Stimulated activated naive CD8-positive, alpha-beta T cell treated with anti-CD3 and anti-CD28 coated beads, Interleukin-15, Interleukin-2, amounts not matched to agents 100 U/mL and 50 U/mL, for 24 hours (primary cell): ENCODE measurements around the gene ACKR3.

ENCODE experiments used
- ATAC-seq: fragments of 150-1000 bp; cut with Tn5 transposase; one replicate; pipeline ENCODE4 v1.10.0; 2021
- DNase-seq: peaks from one replicate; pipeline ENCODE4 v3.0.0; 2021

The ACKR3 gene

DNA sequence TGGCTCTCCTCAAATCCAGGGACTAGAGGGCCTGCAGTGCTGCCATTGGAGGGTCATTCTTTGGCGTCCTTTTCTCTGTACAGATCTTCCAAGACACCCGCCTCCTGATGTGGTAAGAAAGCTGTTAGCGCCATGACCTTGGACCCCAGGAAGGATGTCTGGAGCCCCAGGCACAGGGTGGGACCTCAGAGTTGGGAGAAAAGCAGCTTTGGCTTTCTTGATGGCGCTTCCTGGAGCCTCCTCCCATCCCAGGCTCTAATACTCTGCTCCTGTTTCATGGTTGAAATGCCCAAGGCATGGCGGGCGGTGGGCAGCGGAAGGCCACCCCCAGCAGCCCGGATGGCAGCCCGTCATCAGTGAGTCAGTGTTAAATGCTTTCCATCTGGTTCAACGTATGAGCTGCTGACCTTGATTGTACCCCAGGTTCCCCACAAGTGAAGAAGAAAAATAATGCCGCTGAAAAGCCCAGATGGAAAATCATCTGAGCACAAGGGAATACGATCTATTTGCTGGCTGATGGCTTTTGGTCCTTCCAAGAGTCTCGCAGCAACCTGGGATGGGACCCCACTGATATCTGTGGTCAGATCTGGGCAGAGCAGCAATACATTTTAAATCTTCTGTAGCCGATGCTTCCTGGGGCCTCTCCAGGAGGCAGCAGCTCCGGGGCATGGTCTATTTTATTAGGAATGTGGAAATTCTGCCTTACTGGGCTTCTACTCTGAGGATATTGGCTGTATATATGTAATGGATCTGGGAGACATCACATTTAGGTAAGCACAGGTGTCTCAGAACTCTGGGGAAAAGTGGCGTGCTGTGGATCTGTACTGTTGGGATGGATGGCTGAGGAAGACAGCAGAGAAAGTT, 15.1 kb downstream of the ACKR3 start:
- ATAC-seq (no peak), DNase-seq (no peak)

DNA sequence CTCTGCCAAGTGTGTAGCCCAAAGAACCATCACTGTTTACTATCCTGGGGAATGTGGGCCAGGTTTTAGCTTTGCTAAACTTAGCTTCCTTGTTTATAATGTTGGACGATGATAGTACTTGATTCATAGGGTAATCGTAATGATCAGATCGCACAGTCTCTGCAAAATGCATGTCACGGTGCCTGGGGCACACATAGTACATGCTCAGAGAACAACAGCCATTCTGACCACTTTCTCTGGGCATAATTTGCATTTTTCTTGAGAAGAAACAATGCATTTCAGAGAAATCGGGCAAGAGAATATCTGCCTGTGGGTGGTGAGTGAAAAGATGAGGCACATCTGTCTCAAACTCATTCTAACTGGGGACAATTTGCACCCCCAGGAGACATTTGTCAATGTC, 16.3 kb downstream of the ACKR3 start:
- DNase-seq (no peak), ATAC-seq (no peak)

GRCh38 chr2:236587861-236588815, 18.5 kb downstream of the ACKR3 start:
- DNase-seq: no peak
- ATAC-seq: no peak

DNA sequence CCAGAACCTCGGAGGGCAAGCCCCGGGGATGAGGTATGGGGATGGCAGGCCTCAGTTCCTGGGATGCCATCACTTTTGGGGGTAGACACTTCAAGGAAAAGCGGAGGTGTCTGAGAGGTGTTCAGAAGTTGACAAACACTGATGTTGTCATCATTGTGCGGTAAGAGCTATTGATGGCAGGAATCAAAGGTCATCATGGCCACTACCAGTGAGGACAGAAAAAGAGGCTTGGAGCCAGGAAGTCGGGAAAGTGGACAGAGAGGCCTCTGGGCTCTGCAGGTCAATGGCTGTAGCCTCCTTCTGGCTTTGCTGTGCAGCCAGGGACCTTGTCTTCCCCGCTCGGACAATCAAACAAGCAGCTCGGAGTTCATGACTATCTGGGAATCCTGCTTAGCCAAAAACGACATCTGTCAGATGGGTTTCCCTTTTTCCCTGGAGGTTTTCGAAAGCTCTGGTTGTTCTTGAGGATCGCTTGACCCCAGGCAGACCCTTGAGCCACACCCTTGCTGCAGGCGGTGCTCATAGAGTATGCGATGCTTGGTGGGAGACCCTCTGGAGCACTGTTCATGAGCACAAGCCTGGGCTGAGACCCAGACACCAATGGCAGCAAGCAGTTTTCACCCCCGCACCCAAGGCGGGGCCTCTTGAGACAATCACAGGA, 19.4 kb downstream of the ACKR3 start:
- no peak for ATAC-seq
- DNase-seq: no peak

- no peak for ATAC-seq
- DNase-seq: no peak
These were observed 21.2 kb downstream of the ACKR3 start for GRCh38 chr2:236590846-236591245.

DNA sequence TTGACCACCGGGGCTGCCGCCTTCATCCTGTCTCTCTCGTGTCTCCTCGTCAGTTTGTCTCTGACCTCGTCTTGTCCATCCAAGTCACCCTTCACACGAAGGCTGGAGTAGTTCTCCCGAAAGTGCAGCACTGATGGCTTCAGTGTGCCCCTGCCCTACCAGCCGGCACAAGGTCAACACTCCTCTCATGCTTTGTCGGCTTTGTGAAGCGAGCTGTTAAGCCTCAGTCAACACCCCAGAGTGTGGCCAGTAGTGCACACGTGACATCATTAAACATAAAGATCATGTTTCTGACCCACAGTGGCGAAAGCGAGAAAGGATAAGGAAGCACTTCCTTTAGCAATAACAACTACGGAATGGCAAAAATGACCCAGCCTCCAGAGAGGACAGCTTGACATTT, 23.2 kb downstream of the ACKR3 start:
- DNase-seq (no peak), ATAC-seq (no peak)

DNA sequence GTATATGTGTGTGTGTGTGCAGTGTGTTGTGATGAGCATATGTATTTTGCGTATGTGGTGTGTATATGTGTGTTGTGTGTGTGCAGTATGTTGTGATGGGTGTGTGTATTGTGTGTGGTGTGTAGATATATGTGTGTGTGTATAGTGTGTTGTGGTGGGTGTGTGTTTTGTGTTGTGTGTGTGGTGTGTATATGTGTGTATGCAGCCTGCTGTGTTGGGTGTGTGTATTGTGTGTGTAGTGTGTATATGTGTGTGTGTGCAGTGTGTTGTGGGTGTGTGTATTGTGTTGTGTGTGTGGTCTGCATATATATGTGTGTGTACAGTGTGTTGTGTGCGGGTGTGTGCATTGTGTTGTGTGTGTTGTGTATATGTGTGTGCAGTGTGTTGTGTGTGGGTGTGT, 23.9 kb downstream of the ACKR3 start:
- ATAC-seq: no peak

GRCh38 chr2:236593956-236594355, 24.3 kb downstream of the ACKR3 start:
- DNase-seq (no peak), ATAC-seq (no peak)

More for the DNA sequence above, 23.9 kb downstream of the ACKR3 start:
- DNase-seq: no peak

DNA sequence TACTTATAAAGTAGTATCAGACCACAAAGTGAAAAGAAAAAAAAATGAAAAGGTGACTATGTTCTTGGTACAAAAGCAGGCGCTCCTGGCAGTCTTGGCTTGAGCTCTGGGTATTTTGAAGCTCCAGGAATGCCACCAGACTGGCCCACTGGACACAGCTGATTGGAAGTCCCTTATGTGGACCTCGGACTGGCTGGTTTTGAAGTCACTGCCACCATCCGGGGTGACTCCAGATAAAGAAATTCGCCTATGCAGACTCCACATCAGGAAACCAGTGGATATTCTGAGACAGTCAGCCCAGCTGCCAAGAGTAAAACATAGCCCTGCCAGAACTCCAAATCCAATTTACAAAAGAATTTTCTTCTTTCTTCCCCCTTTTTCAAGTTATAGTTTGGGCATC, 28.0 kb downstream of the ACKR3 start:
- DNase-seq (no peak), ATAC-seq (no peak)

DNA sequence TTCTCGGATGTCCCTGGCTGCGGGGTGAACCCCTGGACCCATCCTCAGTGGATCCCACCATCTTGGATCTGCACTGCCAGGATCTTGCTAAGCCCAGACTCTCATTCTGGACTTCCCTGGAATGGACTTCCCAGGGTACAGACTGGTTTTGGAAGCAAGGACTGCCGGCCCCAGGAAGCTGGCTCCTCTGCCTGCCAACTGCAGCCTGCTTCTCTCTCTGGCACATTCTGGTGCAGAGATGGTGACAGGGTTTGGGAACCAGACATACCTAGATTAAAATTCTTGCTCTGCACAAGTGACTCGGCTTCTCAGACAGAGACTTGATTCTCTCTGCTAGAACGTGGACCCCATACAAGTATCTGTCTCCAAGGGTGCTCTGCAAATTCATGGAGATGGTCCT, 29.4 kb downstream of the ACKR3 start:
- DNase-seq: no peak
- ATAC-seq: no peak

DNA sequence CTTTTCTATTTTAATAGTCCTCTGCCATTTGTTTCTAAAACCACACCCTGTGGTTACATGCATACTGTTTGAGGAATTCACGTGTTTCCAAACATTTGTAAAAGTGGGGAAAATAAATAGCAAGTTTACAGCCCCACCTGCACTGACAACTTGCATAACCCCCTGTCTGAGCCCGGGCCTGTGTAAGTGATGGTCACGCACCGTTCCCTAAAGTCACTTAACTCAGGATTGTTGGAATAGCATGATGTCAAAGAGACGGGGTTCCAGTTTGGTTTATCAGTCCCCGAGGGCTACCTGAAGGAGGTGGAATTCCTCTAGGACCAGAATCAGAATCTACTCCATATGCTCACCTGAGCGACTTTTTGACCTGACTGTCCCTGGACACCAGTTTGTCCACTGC, 30.5 kb downstream of the ACKR3 start:
- ATAC-seq: no peak
- no peak for DNase-seq

DNA sequence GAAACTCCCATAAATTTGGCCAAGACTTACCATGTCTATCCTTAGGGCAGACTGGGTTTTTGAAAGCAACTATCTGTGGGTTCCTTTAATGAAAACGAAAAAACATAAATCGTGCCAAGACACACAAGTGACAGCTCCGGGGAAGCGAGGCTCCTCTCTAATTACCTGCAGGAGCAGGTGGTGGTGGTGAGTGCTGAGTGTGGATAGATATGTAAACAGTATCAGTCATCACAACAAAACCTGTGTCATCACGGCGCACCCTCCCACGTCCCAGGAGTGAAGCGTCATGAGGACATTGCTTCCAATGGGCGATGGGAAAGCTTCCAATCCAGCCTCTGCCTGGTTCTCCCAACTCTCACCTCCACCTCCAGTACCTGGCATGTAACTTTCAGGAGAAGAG, 31.3 kb downstream of the ACKR3 start:
- no peak for DNase-seq
- ATAC-seq: no peak

DNA sequence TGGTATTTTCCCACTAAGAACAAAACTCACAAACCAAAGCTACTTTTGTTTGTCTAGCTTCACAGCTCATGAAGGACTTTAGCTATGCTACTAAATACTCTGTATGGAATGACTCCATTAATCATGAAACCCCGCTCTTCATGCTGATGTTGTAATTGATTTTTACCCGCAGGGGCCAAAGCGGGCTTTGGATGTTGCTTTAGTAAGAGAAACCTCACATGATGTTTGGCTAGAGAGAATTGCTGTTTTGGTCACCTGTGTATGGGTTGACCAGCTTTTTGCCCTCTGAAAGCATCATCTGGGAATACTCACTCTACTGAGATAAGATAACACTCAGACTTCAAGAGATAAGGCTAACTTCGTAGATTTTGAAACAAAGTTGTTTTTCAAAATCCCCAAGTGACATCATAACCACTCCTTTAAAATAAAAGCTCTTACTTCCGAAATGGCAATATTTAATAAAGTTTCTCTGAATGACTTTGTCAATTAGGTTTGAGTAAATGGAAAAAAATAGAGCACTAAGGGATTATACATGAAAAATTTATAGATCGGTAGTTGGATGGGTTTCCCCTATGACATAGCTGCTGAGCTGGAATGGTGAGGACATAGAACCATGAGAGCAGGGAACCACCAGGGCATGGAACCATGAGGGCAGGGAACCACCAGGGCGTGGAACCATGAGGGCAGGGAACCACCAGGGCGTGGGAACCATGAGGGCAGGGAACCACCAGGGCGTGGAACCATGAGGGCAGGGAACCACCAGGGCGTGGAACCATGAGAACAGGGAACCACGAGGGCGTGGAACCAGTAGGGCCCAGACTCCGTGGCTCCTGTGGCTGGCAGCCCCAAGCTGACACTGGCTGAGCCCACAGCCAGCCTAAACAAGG, 31.9 kb downstream of the ACKR3 start:
- DNase-seq (no peak), ATAC-seq (no peak)

- DNase-seq (no peak), ATAC-seq (no peak)
These were observed 33.1 kb downstream of the ACKR3 start for GRCh38 chr2:236602678-236603077.

- no peak for DNase-seq
These were observed 33.9 kb downstream of the ACKR3 start for GRCh38 chr2:236603361-236604015.

DNA sequence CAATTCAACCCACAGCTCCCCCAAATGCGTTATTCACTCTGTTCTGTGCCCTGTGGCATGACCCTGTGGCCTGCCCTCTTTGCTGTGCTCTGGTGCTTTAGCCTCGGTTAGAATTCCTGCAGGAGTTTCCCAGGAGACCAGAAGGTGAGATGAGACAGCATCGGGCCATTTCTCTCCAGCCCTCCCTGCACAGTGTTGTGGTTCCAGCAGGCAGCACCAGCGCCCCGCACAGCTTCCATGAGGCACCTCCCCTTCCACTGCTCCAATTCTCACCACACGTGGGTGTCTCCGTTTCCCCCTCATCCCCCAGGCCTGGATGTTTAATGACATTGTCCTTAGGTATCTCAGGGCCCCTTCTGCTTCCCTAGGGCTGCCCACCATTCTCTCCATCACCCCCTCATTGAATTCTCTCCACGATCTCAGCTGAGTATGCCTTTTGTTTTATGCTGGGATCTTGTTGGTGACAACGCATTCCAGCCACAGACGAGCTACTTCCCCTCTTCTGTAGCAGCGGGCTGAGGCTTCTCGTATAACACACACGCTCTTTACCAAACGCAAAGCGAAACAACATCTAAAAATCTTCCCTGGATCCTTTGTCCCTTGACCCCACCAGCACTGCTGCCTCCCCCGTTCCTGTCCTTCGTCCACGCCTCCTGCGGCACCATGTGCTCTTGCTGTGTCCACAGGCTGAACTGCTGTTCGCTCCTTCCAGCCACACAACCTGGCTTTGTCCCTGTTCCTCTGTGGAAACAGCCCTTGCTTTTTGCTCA, 35.1 kb downstream of the ACKR3 start:
- ATAC-seq (no peak), DNase-seq (no peak)

More at GRCh38 chr2:236603361-236604015, 33.9 kb downstream of the ACKR3 start:
- ATAC-seq: no peak

DNA sequence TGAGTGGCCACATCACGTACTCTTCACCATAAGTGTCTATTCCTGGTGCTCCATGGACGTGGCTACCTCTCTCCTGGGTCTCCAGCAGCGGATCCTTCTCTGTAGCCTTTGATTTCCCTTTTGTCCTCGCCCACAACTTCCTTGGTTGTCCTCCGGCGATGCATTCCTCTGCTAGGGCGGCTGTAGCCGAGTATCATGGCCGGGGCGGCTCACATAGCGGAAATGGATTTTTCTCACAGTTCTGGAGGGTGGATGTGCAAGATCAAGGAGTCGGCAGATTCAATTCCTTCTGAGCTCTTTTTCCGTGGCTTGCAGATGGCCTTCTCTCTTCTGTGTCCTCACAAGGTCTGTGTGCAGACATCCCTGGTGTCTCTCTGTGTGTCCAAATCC, 35.7 kb downstream of the ACKR3 start:
- ATAC-seq (no peak), DNase-seq (no peak)

- DNase-seq (no peak), ATAC-seq (no peak)
These were observed 36.4 kb downstream of the ACKR3 start for GRCh38 chr2:236606023-236606422.

GRCh38 chr2:236607471-236608187, 38.0 kb downstream of the ACKR3 start:
- DNase-seq (no peak), ATAC-seq (no peak)

- no peak for DNase-seq
- ATAC-seq: no peak
These were observed 38.5 kb downstream of the ACKR3 start for GRCh38 chr2:236608188-236608525.
